Brain microvascular endothelial cell (primary cell): ENCODE data around the gene STK32B.

Experiments
- DNase-seq: peaks from one replicate; pipeline ENCODE4 v3.0.0-alpha.2; 2020
- H3K27ac ChIP-seq: fragments of 250-450 bp; sonication (Bioruptor Pico); 2 replicates; pipeline ENCODE4 v1.5.1; 2020; ENCODE audit warnings: mild to moderate bottlenecking, moderate library complexity
- H3K27me3 ChIP-seq: fragments of 250-450 bp; sonication (Bioruptor Pico); replicated peaks from 2 replicates; pipeline ENCODE4 v1.5.1; 2020; ENCODE audit warnings: mild to moderate bottlenecking
- H3K36me3 ChIP-seq: fragments of 250-450 bp; sonication (Bioruptor Pico); replicated peaks from 2 replicates; pipeline ENCODE4 v1.5.1; 2020; ENCODE audit warnings: mild to moderate bottlenecking
- H3K4me3 ChIP-seq: 2 replicates; pipeline ENCODE4 v1.5.1; 2011; ENCODE audit warnings: low read depth, mild to moderate bottlenecking, control low read depth, low read length, moderate library complexity
- CTCF ChIP-seq: IDR thresholded peaks from 2 replicates; pipeline ENCODE4 v1.5.1; 2011; ENCODE audit warnings: low read depth, mild to moderate bottlenecking, moderate library complexity, low read length, control low read depth, inconsistent platforms; ENCODE audit errors: missing control alignments
- in situ Hi-C: cut with HindIII; loops from 2 replicates; pipeline ENCODE4 v1.10.0; 2017; ENCODE audit warnings: low sequenced_read_pairs, low pct_ligation_motif_present

STK32B gene

GRCh38 chr4:5101571-5101970, 50.3 kb downstream of the STK32B start:
- H3K27me3 ChIP-seq: no peaks in the 10 kb centered on the region
- H3K36me3 ChIP-seq: no peaks in the 10 kb centered on the region
- TF ChIP-seq CTCF: no peak
- no peak for DNase-seq
- H3K27ac ChIP-seq: no peak overlapping the region
- in situ Hi-C loops: no loop called here
- H3K4me3 ChIP-seq: no peak overlapping the region

GRCh38 chr4:5110901-5111300, 59.6 kb downstream of the STK32B start:
- no peak for DNase-seq
- H3K27ac ChIP-seq: no peak overlapping the region
- in situ Hi-C loops: no loop called here
- no peaks in the 10 kb centered on the region for H3K36me3 ChIP-seq
- no peaks in the 10 kb centered on the region for H3K27me3 ChIP-seq
- no peak overlapping the region for H3K4me3 ChIP-seq
- TF ChIP-seq CTCF: no peak

- no peak for TF ChIP-seq CTCF
- Histone ChIP-seq H3K4me3 (no peak overlapping the region), H3K27ac (no peak overlapping the region), H3K27me3 (no peaks in the 10 kb centered on the region), H3K36me3 (no peaks in the 10 kb centered on the region)
- no peak for DNase-seq
- in situ Hi-C loops: no loop called here
Observed at GRCh38 chr4:5112333-5113095, 61.2 kb downstream of the STK32B start.

- no peak for TF ChIP-seq CTCF
- in situ Hi-C loops: no loop called here
- no peaks in the 10 kb centered on the region for H3K27me3 ChIP-seq
- DNase-seq: peak; percentile 45
- H3K4me3 ChIP-seq: no peak overlapping the region
- no peaks in the 10 kb centered on the region for H3K36me3 ChIP-seq
- no peak overlapping the region for H3K27ac ChIP-seq
Observed at GRCh38 chr4:5114950-5115349, 63.7 kb downstream of the STK32B start.

GRCh38 chr4:5118091-5118786, 67.0 kb downstream of the STK32B start:
- no peak overlapping the region for H3K4me3 ChIP-seq
- in situ Hi-C loops: no loop called here
- H3K27me3 ChIP-seq: no peaks in the 10 kb centered on the region
- DNase-seq: no peak
- H3K36me3 ChIP-seq: no peaks in the 10 kb centered on the region
- H3K27ac ChIP-seq: no peak overlapping the region
- TF ChIP-seq CTCF: no peak
